ENCODE results near the gene ZNHIT2.

DNA sequence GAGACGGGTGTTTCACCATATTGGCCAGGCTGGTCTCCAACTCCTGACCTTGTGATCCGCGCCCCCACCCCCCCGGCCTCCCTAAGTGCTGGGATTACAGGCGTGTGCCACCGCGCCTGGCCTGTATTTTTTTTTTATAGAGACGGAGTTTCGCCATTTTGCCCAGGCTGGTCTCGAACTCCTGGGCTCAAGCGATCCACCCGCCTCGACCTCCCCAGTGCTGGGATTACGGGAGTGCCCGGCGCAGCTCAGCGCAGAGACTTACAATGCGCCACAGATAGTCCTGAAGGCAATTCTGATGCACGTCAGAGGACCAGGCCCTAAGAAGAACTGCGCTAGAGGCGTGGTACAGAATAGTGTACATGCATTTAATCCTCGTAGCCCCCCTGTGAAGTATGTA, 22.1 kb downstream of the ZNHIT2 start:
- TF ChIP-seq, protein P1, sequence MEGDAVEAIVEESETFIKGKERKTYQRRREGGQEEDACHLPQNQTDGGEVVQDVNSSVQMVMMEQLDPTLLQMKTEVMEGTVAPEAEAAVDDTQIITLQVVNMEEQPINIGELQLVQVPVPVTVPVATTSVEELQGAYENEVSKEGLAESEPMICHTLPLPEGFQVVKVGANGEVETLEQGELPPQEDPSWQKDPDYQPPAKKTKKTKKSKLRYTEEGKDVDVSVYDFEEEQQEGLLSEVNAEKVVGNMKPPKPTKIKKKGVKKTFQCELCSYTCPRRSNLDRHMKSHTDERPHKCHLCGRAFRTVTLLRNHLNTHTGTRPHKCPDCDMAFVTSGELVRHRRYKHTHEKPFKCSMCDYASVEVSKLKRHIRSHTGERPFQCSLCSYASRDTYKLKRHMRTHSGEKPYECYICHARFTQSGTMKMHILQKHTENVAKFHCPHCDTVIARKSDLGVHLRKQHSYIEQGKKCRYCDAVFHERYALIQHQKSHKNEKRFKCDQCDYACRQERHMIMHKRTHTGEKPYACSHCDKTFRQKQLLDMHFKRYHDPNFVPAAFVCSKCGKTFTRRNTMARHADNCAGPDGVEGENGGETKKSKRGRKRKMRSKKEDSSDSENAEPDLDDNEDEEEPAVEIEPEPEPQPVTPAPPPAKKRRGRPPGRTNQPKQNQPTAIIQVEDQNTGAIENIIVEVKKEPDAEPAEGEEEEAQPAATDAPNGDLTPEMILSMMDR (conservative IDR thresholded peaks at IDR 0.05; ENCODE audit: low read depth, low read length) = no peak
- no peak for TF ChIP-seq EZH2 (IDR thresholded peaks at IDR 0.05; ENCODE audit: borderline replicate concordance, low read depth, low read length, poor library complexity, severe bottlenecking)

Measured in A673 (cell line).